Lower leg skin (tissue), 4 donors: ENCODE results near the gene STRAP. TPM values are rescaled to one million over a fixed set of nuclear protein-coding genes. Genes with fewer than 3 reads are reported as not detected.

Source experiments
- DNase-seq, 2 donors: peaks; one replicate each; pipeline ENCODE4 v3.0.0-alpha.2; 2019; ENCODE audit warnings: low spot score in 2 of 2
- H3K4me3 ChIP-seq: fragments of 200-600 bp; sonication (generic); 2 replicates; pipeline ENCODE4 v1.5.1; 2017; ENCODE audit warnings: mild to moderate bottlenecking, low read depth; ENCODE audit not compliant: poor library complexity, severe bottlenecking
- POLR2A ChIP-seq, 2 donors: fragments of 450-650 bp; IDR thresholded peaks; one replicate each; pipeline ENCODE4 v1.6.1; 2016 to 2017; ENCODE audit warnings: antibody characterized with exemption in 2 of 2, mild to moderate bottlenecking in 1 of 2, moderate library complexity in 1 of 2
- WGBS, 2 donors: methylation state at CpG; one replicate each; pipeline ENCODE4 v1.1.5; 2018; 5-methylcytosine and 5-hydroxymethylcytosine counted together
- intact Hi-C: fragments of 100-400 bp; cut with DNase I; formaldehyde crosslinking; loops from one replicate; pipeline ENCODE4 v1.15.0; 2023; ENCODE audit warnings: low total_unique reads
- total RNA-seq, 4 donors: library from RNA; depleted of rRNA; stranded (reverse); fragments of >200 nt; gene quantifications; one replicate each; pipeline ENCODE4 v1.1.0, GENCODE V29; 2016
- TF ChIP-seq, protein P1 (sequence below), 3 donors: fragments of 450-650 bp; IDR thresholded peaks; one replicate each; pipeline ENCODE4 v1.5.1; 2016; ENCODE audit warnings: antibody characterized with exemption in 3 of 3, mild to moderate bottlenecking in 3 of 3, moderate library complexity in 2 of 3

STRAP gene
- total RNA-seq, 4 donors from 2014 or later: 37.5 to 52.4 (median 46.1) TPM

GRCh38 chr12:15918066-15918465, 35.9 kb downstream of the STRAP start:
- TF ChIP-seq POLR2A (IDR thresholded peaks at IDR 0.05): no peak
- TF ChIP-seq, protein P1, sequence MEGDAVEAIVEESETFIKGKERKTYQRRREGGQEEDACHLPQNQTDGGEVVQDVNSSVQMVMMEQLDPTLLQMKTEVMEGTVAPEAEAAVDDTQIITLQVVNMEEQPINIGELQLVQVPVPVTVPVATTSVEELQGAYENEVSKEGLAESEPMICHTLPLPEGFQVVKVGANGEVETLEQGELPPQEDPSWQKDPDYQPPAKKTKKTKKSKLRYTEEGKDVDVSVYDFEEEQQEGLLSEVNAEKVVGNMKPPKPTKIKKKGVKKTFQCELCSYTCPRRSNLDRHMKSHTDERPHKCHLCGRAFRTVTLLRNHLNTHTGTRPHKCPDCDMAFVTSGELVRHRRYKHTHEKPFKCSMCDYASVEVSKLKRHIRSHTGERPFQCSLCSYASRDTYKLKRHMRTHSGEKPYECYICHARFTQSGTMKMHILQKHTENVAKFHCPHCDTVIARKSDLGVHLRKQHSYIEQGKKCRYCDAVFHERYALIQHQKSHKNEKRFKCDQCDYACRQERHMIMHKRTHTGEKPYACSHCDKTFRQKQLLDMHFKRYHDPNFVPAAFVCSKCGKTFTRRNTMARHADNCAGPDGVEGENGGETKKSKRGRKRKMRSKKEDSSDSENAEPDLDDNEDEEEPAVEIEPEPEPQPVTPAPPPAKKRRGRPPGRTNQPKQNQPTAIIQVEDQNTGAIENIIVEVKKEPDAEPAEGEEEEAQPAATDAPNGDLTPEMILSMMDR (IDR thresholded peaks at IDR 0.05): no peak
- intact Hi-C loops: no loop called here
- H3K4me3 ChIP-seq: no peak overlapping the region
- DNase-seq: no peak
- WGBS, 2 donors: 93 to 94% methylated on average over 7 of the region's 7 CpGs

DNA sequence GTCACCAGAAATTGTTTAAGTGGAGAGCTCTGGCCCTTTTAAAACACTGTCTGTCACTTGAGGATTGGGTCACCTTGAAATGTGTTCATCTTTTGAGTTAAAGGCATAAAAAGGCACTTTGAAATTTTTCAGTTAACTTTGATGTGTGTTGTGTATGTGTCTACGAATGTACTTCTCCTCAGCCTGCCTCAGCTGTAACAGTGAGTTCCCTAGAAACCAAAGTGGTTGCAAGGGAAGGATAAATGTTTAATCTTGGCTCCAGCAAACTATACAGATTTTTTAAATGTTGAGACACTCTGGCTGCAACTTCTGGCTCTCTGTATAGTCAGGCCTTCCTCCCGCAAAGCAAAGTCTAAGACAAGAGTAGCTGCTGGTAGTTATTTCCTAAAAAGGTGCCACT, 37.2 kb downstream of the STRAP start:
- H3K4me3 ChIP-seq: no peak overlapping the region
- TF ChIP-seq, protein P1 (IDR thresholded peaks at IDR 0.05): no peak
- no peak for TF ChIP-seq POLR2A (IDR thresholded peaks at IDR 0.05)
- no peak for DNase-seq
- intact Hi-C loops: no loop called here
- 83 to 91% methylated on average over 2 of the region's 2 CpGs for WGBS, 2 donors

- DNase-seq: no peak
- H3K4me3 ChIP-seq: no peak overlapping the region
- TF ChIP-seq, protein P1 (IDR thresholded peaks at IDR 0.05): no peak
- no peak for TF ChIP-seq POLR2A (IDR thresholded peaks at IDR 0.05)
- WGBS, 2 donors: 72 to 84% methylated on average over 1 of the region's 1 CpG
- intact Hi-C loops: no loop called here
These were observed 42.8 kb downstream of the STRAP start for GRCh38 chr12:15924956-15925355.

DNA sequence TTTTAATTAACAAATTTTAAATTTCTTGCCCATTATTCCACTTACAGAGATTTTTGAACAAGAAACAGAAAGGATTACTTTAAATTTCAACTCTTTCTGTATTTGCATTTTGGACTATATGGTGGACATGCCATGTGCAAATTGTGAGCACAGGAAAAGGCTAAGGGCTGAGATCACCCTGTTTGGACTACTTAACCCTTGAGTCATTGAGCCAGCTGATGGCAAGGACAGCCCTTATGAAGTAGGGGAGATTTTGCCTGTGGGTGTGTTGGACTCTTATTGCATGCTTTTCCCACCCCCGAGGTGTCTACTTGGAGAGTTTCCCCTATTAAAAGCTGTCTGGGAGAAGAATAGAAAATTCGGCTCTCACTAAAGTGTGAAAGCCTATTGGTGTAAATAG, 46.2 kb downstream of the STRAP start:
- 66 to 72% methylated on average over 2 of the region's 2 CpGs for WGBS, 2 donors
- H3K4me3 ChIP-seq: no peak overlapping the region
- no peak for DNase-seq
- TF ChIP-seq POLR2A (IDR thresholded peaks at IDR 0.05): no peak
- TF ChIP-seq, protein P1 (IDR thresholded peaks at IDR 0.05): no peak
- intact Hi-C loops: no loop called here

GRCh38 chr12:15928870-15929571, 46.8 kb downstream of the STRAP start:
- no peak for DNase-seq
- TF ChIP-seq, protein P1 (IDR thresholded peaks at IDR 0.05): no peak
- TF ChIP-seq POLR2A (IDR thresholded peaks at IDR 0.05): no peak
- H3K4me3 ChIP-seq: no peak overlapping the region
- intact Hi-C loops: no loop called here
- WGBS, 2 donors: 71 to 79% methylated on average over 10 of the region's 10 CpGs

DNA sequence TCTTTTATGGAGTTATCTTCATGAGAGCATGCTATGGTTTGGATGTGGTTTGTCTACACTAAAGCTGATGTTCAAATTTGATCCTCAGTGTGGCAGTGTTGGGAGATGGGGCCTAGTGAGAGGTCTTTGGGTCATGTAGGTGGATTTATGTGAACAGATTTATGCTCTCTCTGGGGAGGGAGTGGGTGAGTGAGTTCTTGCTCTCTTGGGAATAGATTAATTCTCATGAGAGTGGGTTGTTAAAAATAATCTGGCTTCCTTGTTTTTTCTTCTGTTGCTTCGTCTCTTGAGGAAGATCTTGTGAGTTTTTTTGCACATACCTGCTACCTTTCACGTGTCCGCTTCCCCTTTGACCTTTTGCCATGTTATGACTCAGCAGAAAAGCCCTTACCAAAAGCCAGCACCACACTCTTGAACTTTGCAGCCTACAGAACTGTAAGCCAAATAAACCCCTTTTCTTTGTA, 49.4 kb downstream of the STRAP start:
- no peak for TF ChIP-seq POLR2A (IDR thresholded peaks at IDR 0.05)
- H3K4me3 ChIP-seq: no peak overlapping the region
- WGBS, 2 donors: 74 to 81% methylated on average over 3 of the region's 3 CpGs
- no peak for DNase-seq
- intact Hi-C loops: no loop called here
